MG63 (cell line): ENCODE results near the gene CDK5R1. TPM values are rescaled to one million over a fixed set of nuclear protein-coding genes. Genes with fewer than 3 reads are reported as not detected.

ENCODE experiments used
- total RNA-seq: library from RNA; depleted of rRNA; stranded (reverse); fragments of >200 nt; shearing (Covaris generic); gene quantifications from 2 replicates; pipeline ENCODE4 v1.2.3, GENCODE V29; 2014; ENCODE audit warnings: low replicate concordance; rRNA removed

Gene CDK5R1
- total RNA-seq, 1 experiment from 2014 or later: 0.49 TPM

Other genes with a start within 250 kb of the CDK5R1 start
- gene RHBDL3, start 221.2 kb upstream of the CDK5R1 start, total RNA-seq: 0.42 and 0.89 TPM in 2 replicates
- 24.7 and 35.4 TPM in 2 replicates for gene C17orf75, start 144.8 kb upstream of the CDK5R1 start, total RNA-seq
- 109 and 170 TPM in 2 replicates for gene ZNF207, start 136.8 kb upstream of the CDK5R1 start, total RNA-seq
- 70.7 and 110 TPM in 2 replicates for gene PSMD11, start 42.5 kb upstream of the CDK5R1 start, total RNA-seq